HG02970 (cell line): Measurements from ENCODE around the gene ITGA8.
"Not testable (repeated sequence)": the region's sequence is repeated elsewhere in the genome, so short reads cannot be mapped to it uniquely, and the experiment has no call there.

Experiments
- ATAC-seq: cut with Tn5 transposase; IDR thresholded peaks from one replicate; pipeline ENCODE4 v1.9.1; 2021; ENCODE audit warnings: mild to moderate bottlenecking, moderate library complexity, moderate number of reproducible peaks; ENCODE audit not compliant: unreplicated experiment, low FRiP score

ITGA8 gene

DNA sequence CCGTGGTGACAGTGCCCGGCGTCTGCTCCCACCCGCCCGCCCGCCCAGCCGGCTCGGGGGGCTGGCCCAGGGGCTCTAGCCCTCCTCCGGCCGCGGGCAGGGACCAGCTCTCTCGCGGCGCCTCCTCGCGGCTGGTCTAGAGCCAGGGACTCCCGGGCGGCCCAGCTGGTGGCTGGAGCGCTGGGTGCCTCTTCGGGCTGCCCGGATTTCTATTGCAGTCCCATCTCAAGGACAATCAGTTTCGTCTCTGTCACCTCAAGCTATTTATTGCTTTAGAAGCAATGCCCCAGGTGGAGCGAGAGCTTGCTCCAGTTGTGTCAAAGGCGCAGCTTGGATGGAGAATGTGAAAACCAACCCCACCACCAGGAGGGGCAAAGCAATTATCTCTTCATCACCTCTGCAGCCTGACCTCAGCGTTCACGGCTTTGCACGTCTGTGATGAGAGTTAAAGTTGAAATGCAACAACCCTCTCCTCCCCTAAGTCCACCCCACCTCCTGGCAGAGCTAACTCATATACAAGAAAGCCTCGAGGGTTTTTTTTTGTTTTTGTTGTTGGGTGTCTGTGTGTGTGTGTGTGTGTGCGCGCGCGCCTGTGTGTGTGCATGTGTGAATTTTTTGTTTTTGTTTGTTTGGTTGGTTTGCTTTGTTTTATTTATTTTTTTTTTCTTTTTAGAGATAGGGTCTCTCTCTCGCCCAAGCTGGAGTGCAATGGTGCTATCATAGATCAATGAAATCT is at the start of gene ITGA8:
Gene ITGA8 (minus strand): TSS at position 24 of the 736 bp plus-strand sequence. CDS start 151 bp downstream, outside the sequence.
- ATAC-seq, result no peak

DNA sequence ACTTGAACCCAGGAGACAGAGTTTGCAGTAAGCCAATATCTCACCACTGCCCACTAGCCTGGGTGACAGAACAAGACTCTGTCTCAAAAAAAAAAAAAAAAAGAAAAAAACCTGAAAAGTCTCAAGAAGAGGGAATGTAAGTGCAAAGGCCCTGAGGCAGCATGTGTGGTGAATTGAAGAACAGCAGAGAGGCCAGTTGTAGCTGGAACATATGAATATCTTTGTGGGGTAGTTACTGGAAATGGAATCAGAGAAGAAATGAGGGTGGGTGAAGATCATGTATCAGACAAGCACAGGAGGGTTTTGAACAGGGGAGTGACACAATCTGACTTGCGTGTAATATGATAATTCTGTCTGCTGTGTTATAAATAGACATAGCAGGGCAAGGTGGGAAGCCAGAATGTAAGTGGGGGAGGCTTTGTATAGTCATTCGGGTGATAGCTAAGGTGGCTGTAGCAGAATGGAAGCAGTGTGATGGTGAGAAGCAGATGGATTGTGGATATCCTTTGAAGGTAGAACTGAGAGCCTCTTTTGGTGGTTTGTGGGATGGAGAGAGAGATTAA is 45.3 kb upstream of the ITGA8 start:
- ATAC-seq, result no peak

- ATAC-seq, result no peak
Measured at GRCh38 chr10:15763006-15763405, 43.3 kb upstream of the ITGA8 start.

GRCh38 chr10:15762239-15762638 is 42.5 kb upstream of the ITGA8 start:
- not testable (repeated sequence) for ATAC-seq

DNA sequence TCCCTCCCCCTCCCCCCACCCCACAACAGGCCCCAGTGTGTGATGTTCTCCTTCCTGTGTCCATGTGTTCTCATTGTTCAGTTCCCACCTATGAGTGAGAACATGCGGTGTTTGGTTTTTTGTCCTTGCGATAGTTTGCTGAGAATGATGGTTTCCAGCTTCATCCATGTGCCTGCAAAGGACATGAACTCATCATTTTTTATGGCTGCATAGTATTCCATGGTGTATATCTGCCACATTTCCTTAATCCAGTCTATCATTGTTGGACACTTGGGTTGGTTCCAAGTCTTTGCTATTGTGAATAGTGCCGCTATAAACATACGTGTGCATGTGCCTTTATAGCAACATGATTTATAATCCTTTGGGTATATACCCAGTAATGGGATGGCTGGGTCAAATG is 41.5 kb upstream of the ITGA8 start:
- not testable (repeated sequence) for ATAC-seq

- ATAC-seq, result no peak
Measured at GRCh38 chr10:15760681-15761080, 41.0 kb upstream of the ITGA8 start.

- no peak for ATAC-seq
Measured at GRCh38 chr10:15759265-15759664, 39.5 kb upstream of the ITGA8 start.

- no peak for ATAC-seq
Measured at GRCh38 chr10:15758618-15759017, 38.9 kb upstream of the ITGA8 start.

- no peak for ATAC-seq
Measured at GRCh38 chr10:15754937-15755336, 35.2 kb upstream of the ITGA8 start.

- ATAC-seq, result no peak
Measured at GRCh38 chr10:15751046-15751445, 31.3 kb upstream of the ITGA8 start.

GRCh38 chr10:15748126-15748525 is 28.4 kb upstream of the ITGA8 start:
- no peak for ATAC-seq

- ATAC-seq, result no peak
Measured at GRCh38 chr10:15747632-15748031, 27.9 kb upstream of the ITGA8 start.

GRCh38 chr10:15745751-15746150 is 26.0 kb upstream of the ITGA8 start:
- ATAC-seq, result no peak

- no peak for ATAC-seq
Measured at GRCh38 chr10:15744217-15744865, 24.6 kb upstream of the ITGA8 start.

GRCh38 chr10:15743443-15743842 is 23.7 kb upstream of the ITGA8 start:
- ATAC-seq, result no peak

GRCh38 chr10:15742836-15743235 is 23.1 kb upstream of the ITGA8 start:
- ATAC-seq, result no peak

GRCh38 chr10:15742102-15742501 is 22.4 kb upstream of the ITGA8 start:
- ATAC-seq, result no peak

- no peak for ATAC-seq
Measured at GRCh38 chr10:15741581-15741980, 21.9 kb upstream of the ITGA8 start.

GRCh38 chr10:15740261-15740660 is 20.5 kb upstream of the ITGA8 start:
- no peak for ATAC-seq

GRCh38 chr10:15739254-15739970 is 19.7 kb upstream of the ITGA8 start:
- ATAC-seq, result no peak

GRCh38 chr10:15738270-15738925 is 18.7 kb upstream of the ITGA8 start:
- no peak for ATAC-seq
